Spleen (tissue), 11 donors: ENCODE measurements around the gene IFITM10. TPM values are rescaled to one million over a fixed set of nuclear protein-coding genes. Genes with fewer than 3 reads are reported as not detected.

Experiments used
- DNase-seq: peaks from one replicate; pipeline ENCODE4 v3.0.0-alpha.2; 2020
- H3K27ac ChIP-seq, 8 donors: fragments of 200-600 bp; sonication (generic) in 7 of 8; 1 replicate in 4 of 8; 2 replicates in 4 of 8; pipeline versions ENCODE4 v1.5.0 to v1.8.0; 2016 to 2021; ENCODE audit warnings: inconsistent platforms in 4 of 8, mild to moderate bottlenecking in 4 of 8, moderate library complexity in 1 of 8
- H3K27me3 ChIP-seq, 7 donors: fragments of 200-600 bp; sonication (generic) in 6 of 7; replicated peaks in 1 of 7; 1 replicate in 4 of 7; 2 replicates in 3 of 7; pipeline versions ENCODE4 v1.5.0 to v1.8.0; 2016 to 2021; ENCODE audit warnings: inconsistent platforms in 3 of 7, mild to moderate bottlenecking in 1 of 7
- H3K36me3 ChIP-seq, 6 donors: fragments of 200-600 bp; sonication (generic) in 5 of 6; 1 replicate in 4 of 6; 2 replicates in 2 of 6; pipeline versions ENCODE4 v1.5.0 to v1.8.0; 2016 to 2021; ENCODE audit warnings: inconsistent platforms in 2 of 6
- H3K4me1 ChIP-seq, 6 donors: fragments of 200-600 bp; sonication (generic) in 5 of 6; 1 replicate in 3 of 6; 2 replicates in 3 of 6; pipeline versions ENCODE4 v1.5.0 to v1.8.0; 2016 to 2021; ENCODE audit warnings: inconsistent platforms in 3 of 6
- H3K4me3 ChIP-seq, 8 donors: fragments of 200-600 bp; sonication (generic) in 7 of 8; 1 replicate in 4 of 8; 2 replicates in 4 of 8; pipeline versions ENCODE4 v1.5.0 to v1.8.0; 2016 to 2021; ENCODE audit warnings: inconsistent platforms in 4 of 8, mild to moderate bottlenecking in 4 of 8, moderate library complexity in 2 of 8
- H3K9me3 ChIP-seq, 8 donors: fragments of 200-600 bp; sonication (generic) in 7 of 8; 1 replicate in 4 of 8; 2 replicates in 4 of 8; pipeline versions ENCODE4 v1.5.0 to v1.8.0; 2016 to 2021; ENCODE audit warnings: inconsistent platforms in 4 of 8
- CTCF ChIP-seq, 11 experiments: fragments of 200-600 bp in 7 of 11; fragments of 450-650 bp in 4 of 11; sonication (generic) in 4 of 11; IDR thresholded peaks in 8 of 11; conservative IDR thresholded peaks in 3 of 11; 1 replicate in 7 of 11; 2 replicates in 4 of 11; pipeline versions ENCODE4 v1.4.0 to v1.8.0; 2016 to 2021; ENCODE audit warnings: antibody characterized with exemption in 11 of 11, inconsistent platforms in 4 of 11, mild to moderate bottlenecking in 1 of 11
- POLR2A ChIP-seq, 3 donors: fragments of 450-650 bp; IDR thresholded peaks; one replicate each; pipeline ENCODE4 v1.5.1; 2017; ENCODE audit warnings: antibody characterized with exemption in 3 of 3, mild to moderate bottlenecking in 1 of 3
- POLR2AphosphoS5 ChIP-seq, 3 donors: sonication (generic); formaldehyde crosslinking; IDR thresholded peaks; one replicate each; pipeline ENCODE4 v1.5.1; 2017; ENCODE audit warnings: antibody characterized with exemption in 3 of 3
- WGBS, 5 donors: extraction: QIAGEN DNeasy Blood & Tissue Kit in 3 of 5; methylation state at CpG; one replicate each; pipeline versions ENCODE4 v1.1.5 to v1.1.7; 2013 to 2018; 5-methylcytosine and 5-hydroxymethylcytosine counted together
- intact Hi-C: fragments of 100-400 bp; cut with DNase I; formaldehyde crosslinking; loops from one replicate; pipeline ENCODE4 v1.15.0; 2023; ENCODE audit warnings: low total_unique reads
- polyA plus RNA-seq, 3 donors: library from polyadenylated mRNA; stranded (reverse); fragments of 200-250 nt; gene quantifications; one replicate each; pipeline ENCODE4 v1.2.1, GENCODE V29; 2013
- total RNA-seq, 7 donors: library from RNA; depleted of rRNA in 3 of 7; stranded (reverse); fragments of >200 nt in 3 of 7; fragmentation: NEBNext Ultra II Directional in 4 of 7; extraction: Animal tissue kit (Norgen Biotek cat#: 25700) in 4 of 7; gene quantifications; one replicate each; pipeline versions ENCODE4 v1.1.0 to v1.2.1, GENCODE V29; 2016 to 2021
- donor health status: healthy with polysubstance abuse.
- donor health status: DM: no; HTN: no; CAD: no; lungs with moderate emphysema.
- donor health status: DM: no; HTN: no; CAD: no.
- donor health status: Bipolar disorder and iron deficiency.
- donor health status: healthy.
- donor health status: DM: no; HTN: no; CAD: no.
- donor health status: DM: yes; HTN: yes; CAD: no.

The IFITM10 gene
- total and polyA plus RNA-seq, 10 donors, result 0.80 to 41.6 (median 7.3) TPM

DNA sequence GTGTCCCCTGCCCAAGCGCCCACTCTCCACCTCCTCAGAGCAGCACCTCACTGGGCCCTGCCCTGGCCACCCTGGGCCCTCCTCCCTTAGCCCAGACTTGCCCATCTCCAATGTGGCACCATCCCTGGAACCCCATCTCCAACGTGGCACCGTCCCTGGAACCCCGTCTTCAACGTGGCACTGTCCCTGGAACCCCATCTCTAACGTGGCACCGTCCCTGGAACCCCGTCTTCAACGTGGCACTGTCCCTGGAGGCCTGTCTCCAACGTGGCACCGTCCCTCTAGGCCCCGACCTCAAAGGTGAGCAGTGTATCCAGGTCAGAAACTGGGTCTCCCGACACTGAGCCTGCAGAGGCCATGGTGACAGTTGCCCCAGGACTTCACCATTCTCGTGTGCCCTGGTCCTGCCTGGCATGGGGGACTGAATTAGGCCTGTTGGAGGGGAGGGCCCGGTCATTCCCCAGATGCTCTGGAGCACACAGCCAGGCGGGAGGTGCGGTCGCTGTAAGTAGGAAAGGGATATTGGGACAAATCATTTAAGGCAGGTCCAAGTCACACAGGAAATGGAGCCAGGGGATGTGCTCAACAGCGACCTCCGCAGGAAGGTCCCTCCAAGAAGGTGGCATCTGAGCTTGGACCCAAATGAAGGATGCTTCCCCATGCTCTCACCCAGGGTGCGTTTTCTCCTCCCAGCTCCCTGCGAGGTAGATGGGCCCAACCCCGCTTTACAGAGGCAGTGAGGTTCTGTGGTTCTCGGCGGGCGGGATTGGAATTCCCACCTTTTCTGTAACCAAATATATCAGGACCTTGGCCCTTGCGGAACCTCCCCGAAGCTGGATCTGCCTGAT is 15.7 kb upstream of the IFITM10 start:
- Histone ChIP-seq H3K4me1 (peaks cover 20 to 49% (median 31%) of the 10 kb centered on the region in 6 donors), H3K27me3 (no peaks in the 10 kb centered on the region), H3K27ac (no peak overlapping the region), H3K4me3 (no peak overlapping the region), H3K9me3 (no peaks in the 10 kb centered on the region), H3K36me3 (peaks cover 0 to 10% (median 2%) of the 10 kb centered on the region in 6 donors)
- peak; percentile 76 for DNase-seq
- WGBS, 5 donors, result 86 to 93% (median 92%) methylated on average over 27 to 28 of the region's 28 CpGs
- TF ChIP-seq CTCF (IDR thresholded peaks at IDR 0.05 in 8 of 11, conservative IDR thresholded peaks at IDR 0.05 in 3 of 11) (no peak), POLR2A (IDR thresholded peaks at IDR 0.05) (no peak), POLR2AphosphoS5 (IDR thresholded peaks at IDR 0.05) (no peak)
- intact Hi-C loops, result no loop called here

- Histone ChIP-seq H3K36me3 (peaks cover 0 to 31% (median 8%) of the 10 kb centered on the region in 6 donors), H3K9me3 (no peaks in the 10 kb centered on the region), H3K27ac (peak within 1 kb of the TSS; percentile 90 to 99 (median 94)), H3K27me3 (no peaks in the 10 kb centered on the region), H3K4me1 (peaks cover 41 to 55% (median 51%) of the 10 kb centered on the region in 6 donors), H3K4me3 (peak within 1 kb of the TSS; percentile 82 to 99 (median 95))
- TF ChIP-seq POLR2A (IDR thresholded peaks at IDR 0.05) (peak in 1 of 3 donors; percentile 15), POLR2AphosphoS5 (IDR thresholded peaks at IDR 0.05) (peak; percentile 91 to 95 (median 93)), CTCF (IDR thresholded peaks at IDR 0.05 in 8 of 11, conservative IDR thresholded peaks at IDR 0.05 in 3 of 11) (peak in 1 of 11 experiments; percentile 15)
- intact Hi-C loops, result no loop called here
- DNase-seq, result peak; percentile 97
- WGBS, 5 donors, result 4 to 10% (median 6%) methylated on average over 24 to 85 of the region's 85 CpGs
Measured at GRCh38 chr11:1763796-1764661, 13.6 kb upstream of the IFITM10 start, which contains the start of gene CTSD. CTSD (minus strand) TSS chr11:1763927; CDS start chr11:1763859, 68 bp downstream.

DNA sequence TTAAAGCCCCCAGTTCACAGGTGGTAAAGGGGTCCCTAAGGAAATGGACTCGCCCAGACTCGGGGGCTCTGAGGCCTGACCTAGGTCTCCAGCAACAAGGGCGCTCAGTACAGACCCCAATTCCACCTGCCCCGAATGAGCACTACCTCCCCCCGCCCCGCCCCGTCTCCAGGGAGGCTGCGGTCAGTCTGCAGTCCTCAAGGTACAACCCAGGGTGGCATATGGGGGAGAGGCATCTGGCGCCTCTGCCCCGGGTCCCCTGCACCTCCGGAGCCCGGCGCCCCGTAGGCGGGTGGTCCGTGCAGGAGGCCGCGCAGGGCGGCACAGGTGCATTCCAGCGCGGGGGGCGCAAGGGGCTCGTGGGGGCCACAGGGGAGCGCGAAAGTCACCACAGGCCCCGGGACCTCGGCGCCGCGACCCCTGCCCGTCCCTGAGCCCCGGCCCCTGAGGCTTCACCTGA is 13.0 kb upstream of the IFITM10 start:
- TF ChIP-seq CTCF (IDR thresholded peaks at IDR 0.05 in 8 of 11, conservative IDR thresholded peaks at IDR 0.05 in 3 of 11), result no peak
- TF ChIP-seq POLR2A (IDR thresholded peaks at IDR 0.05), result peak in 1 of 3 donors; percentile 18
- peaks cover 47 to 61% (median 57%) of the 10 kb centered on the region in 6 donors for H3K4me1 ChIP-seq

More for the DNA sequence above, 13.0 kb upstream of the IFITM10 start:
- H3K9me3 ChIP-seq, result no peaks in the 10 kb centered on the region
- H3K27me3 ChIP-seq, result no peaks in the 10 kb centered on the region
- 1 to 2% (median 1%) methylated on average over 32 of the region's 32 CpGs; no CpG with 5 or more reads in 2 of the 5 donors for WGBS, 5 donors
- intact Hi-C loops, result no loop called here
- peaks cover 0 to 38% (median 8%) of the 10 kb centered on the region in 6 donors for H3K36me3 ChIP-seq
- H3K4me3 ChIP-seq, result peak overlapping the region; percentile 82 to 99 (median 95)
- no peak for DNase-seq
- peak overlapping the region; percentile 90 to 99 (median 94) for H3K27ac ChIP-seq
